K562 (cell line): Measurements from ENCODE around the gene HDAC1. TPM values are rescaled to one million over a fixed set of nuclear protein-coding genes. Genes with fewer than 3 reads are reported as not detected.

ENCODE experiments used
- AFF1 ChIP-seq, 2 experiments: fragments of 450-650 bp; IDR thresholded peaks; 2 replicates each; pipeline ENCODE4 v1.6.1; 2018; ENCODE audit warnings: mild to moderate bottlenecking in 2 of 2, low read depth in 1 of 2; ENCODE audit not compliant: partially characterized antibody in 2 of 2
- ELF2 ChIP-seq: fragments of 250-450 bp; sonication (Bioruptor Pico); IDR thresholded peaks from 2 replicates; pipeline ENCODE4 v1.5.0; 2021; ENCODE audit warnings: mild to moderate bottlenecking
- HCFC1 ChIP-seq: IDR thresholded peaks from 2 replicates; pipeline ENCODE4 v1.6.1; 2012; ENCODE audit warnings: low read depth, low read length, improper control_type of control experiment
- MTA2 ChIP-seq: fragments of 450-650 bp; IDR thresholded peaks from 2 replicates; pipeline ENCODE4 v1.6.1; 2016; ENCODE audit warnings: low read depth
- NFATC3 ChIP-seq: fragments of 450-650 bp; IDR thresholded peaks from 2 replicates; pipeline ENCODE4 v1.6.1; 2017; ENCODE audit warnings: mild to moderate bottlenecking
- POLR2G ChIP-seq: fragments of 200-400 bp; formaldehyde crosslinking; IDR thresholded peaks from 2 replicates; pipeline ENCODE4 v1.6.1; 2017; ENCODE audit warnings: low read depth, mild to moderate bottlenecking, antibody characterized with exemption, low read length, moderate library complexity
- RFX5 ChIP-seq: IDR thresholded peaks from 2 replicates; pipeline ENCODE4 v1.6.1; 2011; ENCODE audit warnings: low read depth, mild to moderate bottlenecking, improper control_type of control experiment, low read length
- SIRT6 ChIP-seq: IDR thresholded peaks from one replicate; pipeline ENCODE4 v1.6.1; 2012; ENCODE audit warnings: low read depth, mild to moderate bottlenecking, control low read depth, inconsistent platforms, low read length, moderate library complexity
- SP2 ChIP-seq: IDR thresholded peaks from 2 replicates; pipeline ENCODE4 v1.6.1; 2011; ENCODE audit warnings: mild to moderate bottlenecking, low read depth, low read length, moderate library complexity; ENCODE audit not compliant: poor library complexity, severe bottlenecking; ENCODE audit errors: extremely low read depth
- ZBTB33 ChIP-seq: sonication (generic); formaldehyde crosslinking; IDR thresholded peaks from 2 replicates; pipeline ENCODE4 v1.8.1; 2023; ENCODE audit warnings: mild to moderate bottlenecking, missing genetic modification reagents
- ZNF407 ChIP-seq: fragments of 450-650 bp; IDR thresholded peaks from 2 replicates; pipeline ENCODE4 v1.6.1; 2016; ENCODE audit warnings: low read depth
- ZNF445 ChIP-seq: fragments of 250-450 bp; sonication (Bioruptor Pico); IDR thresholded peaks from 2 replicates; pipeline ENCODE4 v1.4.0; 2020; ENCODE audit warnings: low read depth, mild to moderate bottlenecking, moderate library complexity
- ZNF79 ChIP-seq: fragments of 250-450 bp; sonication (Bioruptor Pico); IDR thresholded peaks from 2 replicates; pipeline ENCODE4 v1.4.0; 2020; ENCODE audit warnings: low read depth, mild to moderate bottlenecking, moderate library complexity
- polyA plus RNA-seq, 8 experiments: library from polyadenylated mRNA; depleted of rRNA in 4 of 8; stranded (reverse) in 5 of 8; unstranded in 3 of 8; fragments of >200 nt; fragmentation: Nextera tagmentation in 2 of 8; fragmentation: Illumina TruSeq in 1 of 8; extraction: Ambion mirVana in 2 of 8; extraction: Trizol in 1 of 8; gene quantifications; 2 replicates each; pipeline versions ENCODE4 v1.2.1 to v1.2.3, GENCODE V29; 2011 to 2014; ENCODE audit warnings: inconsistent platforms in 1 of 8, missing spikeins in 1 of 8
- total RNA-seq, 7 experiments: library from RNA; depleted of rRNA in 6 of 7; stranded (reverse); fragments of >200 nt in 6 of 7; fragmentation: Illumina TruSeq in 2 of 7; extraction: Trizol in 2 of 7; gene quantifications; 2 replicates each; pipeline versions ENCODE4 v1.2.1 to v1.2.3, GENCODE V29; 2011 to 2021; ENCODE audit warnings: low replicate concordance in 1 of 7

The HDAC1 gene
- total and polyA plus RNA-seq, 9 of the 15 experiments (the other 6 are each of a cell fraction or from before 2014, with no cell fraction given) = 169 to 384 (median 193) TPM

GRCh38 chr1:32334864-32335534, 43.1 kb downstream of the HDAC1 start (continued):
- no peak for TF ChIP-seq ZNF445 (CRISPR knock-in tag)
- TF ChIP-seq ELF2 (CRISPR knock-in tag) = no peak
- no peak for TF ChIP-seq NFATC3
- no peak for TF ChIP-seq ZNF407
- TF ChIP-seq RFX5 = no peak
- no peak for TF ChIP-seq ZNF79 (CRISPR knock-in tag)
- TF ChIP-seq AFF1 (IDR thresholded peaks at IDR 0.05; ENCODE audit: low read depth in 1 of 2, partially characterized antibody in 2 of 2) = no peak
- no peak for TF ChIP-seq HCFC1
- peak; percentile 65 for TF ChIP-seq POLR2G
- no peak for TF ChIP-seq SP2
- TF ChIP-seq ZBTB33 = peak; percentile 86
- TF ChIP-seq MTA2 = no peak; the same call in 1 of the 2 replicates
- no peak for TF ChIP-seq SIRT6
